CD4-positive, alpha-beta T cell (primary cell): ENCODE data around the gene MKNK2. TPM values are rescaled to one million over a fixed set of nuclear protein-coding genes. Genes with fewer than 3 reads are reported as not detected.

Experiments
- ATAC-seq: fragments of 200-7000 bp; cut with Tn5 transposase; one replicate; pipeline ENCODE4 v1.10.0; 2022; ENCODE audit warnings: mild to moderate bottlenecking; ENCODE audit not compliant: poor library complexity
- CTCF ChIA-PET: fragments of 350-600 bp; sonication (Branson Sonifier 250); formaldehyde crosslinking; loops from one replicate; lab custom pipeline; 2021; ENCODE audit warnings: antibody characterized with exemption, inconsistent platforms; lab: Charles Lee
- POLR2A ChIA-PET: fragments of 350-600 bp; sonication (Branson Sonifier 250); formaldehyde crosslinking; loops from one replicate; lab custom pipeline; 2021; ENCODE audit warnings: antibody characterized with exemption, inconsistent platforms; lab: Charles Lee
- DNase-seq, 14 experiments: peaks; one replicate each; pipeline ENCODE4 v3.0.0-alpha.2; 2013 to 2020; ENCODE audit warnings: mixed read lengths in 2 of 14
- H3K27ac ChIP-seq, 2 donors: one replicate each; pipeline versions ENCODE4 v1.5.1 to v1.7.0; 2013; ENCODE audit warnings: low read length in 2 of 2, low read depth in 1 of 2, mild to moderate bottlenecking in 1 of 2
- H3K27me3 ChIP-seq, 2 experiments: 1 replicate in 1 of 2; 2 replicates in 1 of 2; pipeline versions ENCODE4 v1.6.1 to v1.7.0; 2013; ENCODE audit warnings: low read length in 2 of 2, control low read depth in 1 of 2, mild to moderate bottlenecking in 1 of 2, moderate library complexity in 1 of 2; ENCODE audit not compliant: insufficient read depth in 2 of 2, control insufficient read depth in 1 of 2
- H3K36me3 ChIP-seq: one replicate; pipeline ENCODE4 v1.6.1; 2013; ENCODE audit warnings: low read length, control low read depth; ENCODE audit not compliant: insufficient read depth
- H3K4me1 ChIP-seq: one replicate; pipeline ENCODE4 v1.6.1; 2013; ENCODE audit warnings: low read length, control low read depth; ENCODE audit not compliant: insufficient read depth
- H3K4me3 ChIP-seq: one replicate; pipeline ENCODE4 v1.5.1; 2013; ENCODE audit warnings: mild to moderate bottlenecking, low read length, moderate library complexity
- H3K9me3 ChIP-seq, 2 experiments: 1 replicate in 1 of 2; 2 replicates in 1 of 2; pipeline versions ENCODE4 v1.6.1 to v1.7.0; 2013; ENCODE audit warnings: low read length in 2 of 2, mild to moderate bottlenecking in 2 of 2, control low read depth in 1 of 2, moderate library complexity in 1 of 2; ENCODE audit not compliant: control insufficient read depth in 1 of 2, insufficient read depth in 1 of 2
- H3K27ac Mint-ChIP-seq: one replicate; pipeline ENCODE4 v1.8.0; 2020; ENCODE audit warnings: mixed read lengths
- H3K27me3 Mint-ChIP-seq: one replicate; pipeline ENCODE4 v1.8.0; 2021; ENCODE audit warnings: mixed read lengths
- H3K36me3 Mint-ChIP-seq: one replicate; pipeline ENCODE4 v1.8.0; 2021; ENCODE audit warnings: low read depth, mixed read lengths
- H3K4me1 Mint-ChIP-seq: one replicate; pipeline ENCODE4 v1.8.0; 2021; ENCODE audit warnings: low read depth, mixed read lengths
- H3K4me3 Mint-ChIP-seq: one replicate; pipeline ENCODE4 v1.8.0; 2020; ENCODE audit warnings: mild to moderate bottlenecking, mixed read lengths
- H3K9me3 Mint-ChIP-seq: one replicate; pipeline ENCODE4 v1.8.0; 2020; ENCODE audit warnings: mixed read lengths
- CTCF ChIP-seq: fragments of 200-600 bp; IDR thresholded peaks from one replicate; pipeline ENCODE4 v1.8.0; 2022; ENCODE audit warnings: antibody characterized with exemption, mild to moderate bottlenecking
- intact Hi-C, 2 experiments: fragments of 100-400 bp; cut with DNase I in 1 of 2; cut with micrococcal nuclease in 1 of 2; formaldehyde crosslinking; loops; one replicate each; pipeline versions ENCODE4 v1.15.1 to v1.9.0; 2023 to 2025; cut with DNase I, micrococcal nuclease
- total RNA-seq, 174 experiments: library from RNA in 2 of 174; stranded (reverse) in 2 of 174; gene quantifications; one replicate each; pipeline ENCODE4 v1.2.3 and lab custom pipeline; 2021 to 2026

The MKNK2 gene
- total RNA-seq, 2 experiments from 2014 or later: 325 to 347 TPM

GRCh38 chr19:2048104-2048958, 2.7 kb downstream of the MKNK2 start:
- peak overlapping the region; percentile 74 to 83 for H3K27ac ChIP-seq
- H3K9me3 ChIP-seq: no peaks in the 10 kb centered on the region
- intact Hi-C loops: no loop called here
- peaks cover 90% of the 10 kb centered on the region for H3K4me1 ChIP-seq
- CTCF ChIA-PET: no interaction called here
- DNase-seq: peak in 1 of 14 experiments; percentile 31
- Mint-ChIP-seq H3K27me3 (no peaks in the 10 kb centered on the region), H3K36me3 (peaks cover 44% of the 10 kb centered on the region), H3K4me1 (peaks cover 39% of the 10 kb centered on the region), H3K27ac (peak overlapping the region; percentile 73), H3K9me3 (no peaks in the 10 kb centered on the region), H3K4me3 (peak overlapping the region; percentile 90)
- H3K4me3 ChIP-seq: peak overlapping the region; percentile 99
- no peak for TF ChIP-seq CTCF
- H3K36me3 ChIP-seq: peaks cover 57% of the 10 kb centered on the region
- no peaks in the 10 kb centered on the region for H3K27me3 ChIP-seq
- no peak for ATAC-seq
- POLR2A ChIA-PET: interaction anchor here (0.9 to 2.2 kb wide), 5 partner anchors 8 to 28 kb away, joined by 3 to 6 read pairs (median 5); no protein-coding TSS in a partner anchor

- Mint-ChIP-seq H3K9me3 (no peaks in the 10 kb centered on the region), H3K4me3 (peak overlapping the region; percentile 54), H3K4me1 (peaks cover 45% of the 10 kb centered on the region), H3K27me3 (no peaks in the 10 kb centered on the region), H3K36me3 (peaks cover 48% of the 10 kb centered on the region), H3K27ac (peak overlapping the region; percentile 73)
- Histone ChIP-seq H3K9me3 (no peaks in the 10 kb centered on the region), H3K27ac (peak overlapping the region; percentile 74 to 83), H3K27me3 (no peaks in the 10 kb centered on the region), H3K36me3 (peaks cover 64% of the 10 kb centered on the region), H3K4me3 (peak overlapping the region; percentile 99), H3K4me1 (peaks cover 90% of the 10 kb centered on the region)
- ChIA-PET POLR2A (interaction anchor here (0.9 to 1.7 kb wide), 3 partner anchors 10 to 28 kb away, joined by 4 to 5 read pairs (median 5); no protein-coding TSS in a partner anchor), CTCF (no interaction called here)
- DNase-seq (peak in 6 of 14 experiments; percentile 14 to 68 (median 41)), ATAC-seq (no peak)
- TF ChIP-seq CTCF: no peak
- intact Hi-C loops: no loop called here
Observed at GRCh38 chr19:2047449-2048103, 3.5 kb downstream of the MKNK2 start.

GRCh38 chr19:2047076-2047448, 4.0 kb downstream of the MKNK2 start:
- peaks cover 90% of the 10 kb centered on the region for H3K4me1 ChIP-seq
- Mint-ChIP-seq H3K9me3 (no peaks in the 10 kb centered on the region), H3K27me3 (no peaks in the 10 kb centered on the region), H3K36me3 (peaks cover 52% of the 10 kb centered on the region), H3K4me1 (peaks cover 40% of the 10 kb centered on the region), H3K27ac (peak overlapping the region; percentile 73), H3K4me3 (peak overlapping the region; percentile 54)
- no peak overlapping the region for H3K4me3 ChIP-seq
- H3K36me3 ChIP-seq: peaks cover 68% of the 10 kb centered on the region
- intact Hi-C loops: no loop called here
- ATAC-seq (no peak), DNase-seq (no peak)
- no peaks in the 10 kb centered on the region for H3K9me3 ChIP-seq
- ChIA-PET POLR2A (interaction anchor here (0.6 to 1.7 kb wide), 3 partner anchors 12 to 27 kb away, joined by 4 to 5 read pairs (median 5); no protein-coding TSS in a partner anchor), CTCF (no interaction called here)
- H3K27me3 ChIP-seq: no peaks in the 10 kb centered on the region
- no peak for TF ChIP-seq CTCF
- peak overlapping the region; percentile 74 to 83 for H3K27ac ChIP-seq
